ENCODE results near the gene PRADC1. TPM values are rescaled to one million over a fixed set of nuclear protein-coding genes. Genes with fewer than 3 reads are reported as not detected.

Gene PRADC1
- total RNA-seq, 1 experiment from 2014 or later: 12.9 TPM

DNA sequence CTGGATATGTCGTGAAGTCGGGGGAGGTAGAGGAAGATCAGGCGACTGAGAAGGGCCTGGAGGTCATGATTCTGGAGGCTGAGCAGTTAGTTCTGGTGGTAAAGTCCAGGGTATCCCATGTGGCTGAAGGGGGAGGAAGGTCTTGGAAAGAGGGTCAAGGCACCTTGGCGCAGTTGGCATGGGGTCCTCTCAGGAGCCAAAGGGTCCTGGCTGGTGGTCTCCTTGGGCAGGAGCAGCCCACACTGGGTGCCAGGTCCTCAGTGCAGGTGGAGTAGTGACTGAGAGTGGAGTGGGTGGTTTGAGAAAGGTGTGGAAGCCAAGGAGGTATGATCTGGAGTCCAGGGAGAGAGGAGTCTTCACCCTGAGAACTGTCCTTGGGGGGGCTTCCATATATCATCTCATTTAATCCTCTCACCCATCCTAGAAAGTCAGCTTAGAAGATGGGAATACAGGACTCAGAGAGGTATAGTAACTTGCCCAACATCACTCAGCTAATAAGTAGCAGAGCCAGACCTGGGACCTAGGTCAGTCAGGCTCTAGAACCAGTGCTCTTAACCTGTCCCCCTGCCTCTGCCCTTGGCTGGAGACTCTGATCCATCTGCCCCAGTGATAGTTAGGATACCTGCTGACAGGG lies 26.8 kb upstream of the PRADC1 start (continued):
- no peak for TF ChIP-seq FOXP1 (CRISPR knock-in tag; IDR thresholded peaks at IDR 0.05; ENCODE audit: borderline replicate concordance)
- no peak for TF ChIP-seq ZNF425 (CRISPR knock-in tag; conservative IDR thresholded peaks at IDR 0.05)
- no peak for TF ChIP-seq TEAD4 (CRISPR knock-in tag; IDR thresholded peaks at IDR 0.05)
- no peak for TF ChIP-seq MAX (CRISPR knock-in tag; IDR thresholded peaks at IDR 0.05)

- peaks cover 11% of the 10 kb centered on the region for H3K4me1 Mint-ChIP-seq
- no peak overlapping the region for H3K4me3 Mint-ChIP-seq
- ChIA-PET POLR2A (no interaction called here), CTCF (interaction anchor here (1.5 kb wide), 3 partner anchors 10 to 30 kb away, joined by 5 to 9 read pairs (median 7); no protein-coding TSS in a partner anchor)
- H3K36me3 Mint-ChIP-seq: peaks cover 9% of the 10 kb centered on the region
- no peak for ATAC-seq
- no peaks in the 10 kb centered on the region for H3K9me3 Mint-ChIP-seq
- no peak overlapping the region for H3K27ac Mint-ChIP-seq
- TF ChIP-seq TCF7 (CRISPR knock-in tag; IDR thresholded peaks at IDR 0.05; ENCODE audit: low read depth) (no peak), MXD4 (CRISPR knock-in tag; IDR thresholded peaks at IDR 0.05; ENCODE audit: borderline replicate concordance) (no peak), GTF2I (CRISPR knock-in tag; conservative IDR thresholded peaks at IDR 0.05) (no peak), MAX (CRISPR knock-in tag; IDR thresholded peaks at IDR 0.05) (no peak), JUN (CRISPR knock-in tag; IDR thresholded peaks at IDR 0.05) (no peak), ZNF423 (CRISPR knock-in tag; IDR thresholded peaks at IDR 0.05) (no peak), TP53 (CRISPR knock-in tag; IDR thresholded peaks at IDR 0.05) (no peak), ETV6 (CRISPR knock-in tag; IDR thresholded peaks at IDR 0.05) (no peak), GRHL2 (CRISPR knock-in tag; IDR thresholded peaks at IDR 0.05; ENCODE audit: insufficient replicate concordance, severe bottlenecking) (no peak), TEAD1 (CRISPR knock-in tag; IDR thresholded peaks at IDR 0.05) (no peak), ZNF263 (CRISPR knock-in tag; IDR thresholded peaks at IDR 0.05; ENCODE audit: low read depth) (no peak), RORB (CRISPR knock-in tag; IDR thresholded peaks at IDR 0.05) (no peak)
- no peaks in the 10 kb centered on the region; the same call in 1 of the 2 replicates for H3K27me3 Mint-ChIP-seq (ENCODE audit: low read depth)
- DNase-seq (ENCODE audit: low spot score): no peak
Measured at GRCh38 chr2:73259276-73259675, 26.2 kb upstream of the PRADC1 start.

DNA sequence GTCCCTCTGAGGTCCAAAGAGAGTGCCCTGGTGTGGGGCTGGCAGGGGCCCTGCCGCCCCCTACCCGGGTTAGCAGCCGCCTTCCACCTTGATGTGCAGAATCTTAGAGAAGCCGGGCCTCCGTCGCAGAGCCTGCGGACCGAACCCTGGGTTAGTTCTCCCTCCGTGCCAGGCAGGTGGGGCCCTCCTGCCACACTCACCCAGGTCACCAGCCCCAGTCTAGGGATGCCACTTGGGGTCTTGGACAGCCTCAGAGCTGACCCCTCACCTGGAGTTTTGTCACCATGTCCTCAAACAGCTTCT lies 25.8 kb upstream of the PRADC1 start:
- peaks cover 9% of the 10 kb centered on the region for H3K36me3 Mint-ChIP-seq
- no peaks in the 10 kb centered on the region; the same call in 1 of the 2 replicates for H3K27me3 Mint-ChIP-seq (ENCODE audit: low read depth)
- CTCF ChIA-PET: no interaction called here
- TF ChIP-seq EMX1 (CRISPR knock-in tag; IDR thresholded peaks at IDR 0.05): no peak
- TF ChIP-seq TEAD1 (CRISPR knock-in tag; IDR thresholded peaks at IDR 0.05): no peak
- TF ChIP-seq ZNF396 (CRISPR knock-in tag; IDR thresholded peaks at IDR 0.05; ENCODE audit: borderline replicate concordance): no peak
- TF ChIP-seq, protein P1, sequence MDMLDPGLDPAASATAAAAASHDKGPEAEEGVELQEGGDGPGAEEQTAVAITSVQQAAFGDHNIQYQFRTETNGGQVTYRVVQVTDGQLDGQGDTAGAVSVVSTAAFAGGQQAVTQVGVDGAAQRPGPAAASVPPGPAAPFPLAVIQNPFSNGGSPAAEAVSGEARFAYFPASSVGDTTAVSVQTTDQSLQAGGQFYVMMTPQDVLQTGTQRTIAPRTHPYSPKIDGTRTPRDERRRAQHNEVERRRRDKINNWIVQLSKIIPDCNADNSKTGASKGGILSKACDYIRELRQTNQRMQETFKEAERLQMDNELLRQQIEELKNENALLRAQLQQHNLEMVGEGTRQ (CRISPR knock-in tag; IDR thresholded peaks at IDR 0.05): no peak
- TF ChIP-seq GTF2I (CRISPR knock-in tag; conservative IDR thresholded peaks at IDR 0.05): no peak
- no peak for TF ChIP-seq ATF1 (CRISPR knock-in tag; IDR thresholded peaks at IDR 0.05)
- no peak for TF ChIP-seq MAX (CRISPR knock-in tag; IDR thresholded peaks at IDR 0.05)
- TF ChIP-seq SP1 (CRISPR knock-in tag; conservative IDR thresholded peaks at IDR 0.05): no peak
- TF ChIP-seq, protein P2, sequence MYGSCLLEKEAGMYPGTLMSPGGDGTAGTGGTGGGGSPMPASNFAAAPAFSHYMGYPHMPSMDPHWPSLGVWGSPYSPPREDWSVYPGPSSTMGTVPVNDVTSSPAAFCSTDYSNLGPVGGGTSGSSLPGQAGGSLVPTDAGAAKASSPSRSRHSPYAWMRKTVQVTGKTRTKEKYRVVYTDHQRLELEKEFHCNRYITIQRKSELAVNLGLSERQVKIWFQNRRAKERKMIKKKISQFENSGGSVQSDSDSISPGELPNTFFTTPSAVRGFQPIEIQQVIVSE (CRISPR knock-in tag; IDR thresholded peaks at IDR 0.05; ENCODE audit: borderline replicate concordance): no peak
- TF ChIP-seq PRDM15 (CRISPR knock-in tag; IDR thresholded peaks at IDR 0.05): no peak
- no peak for TF ChIP-seq STAT6 (CRISPR knock-in tag; conservative IDR thresholded peaks at IDR 0.05; ENCODE audit: low read depth)

More for the DNA sequence above, 25.8 kb upstream of the PRADC1 start:
- POLR2A ChIA-PET: no interaction called here
- ATAC-seq (no peak), DNase-seq (ENCODE audit: low spot score) (no peak)
- Mint-ChIP-seq H3K4me3 (no peak overlapping the region), H3K27ac (no peak overlapping the region), H3K4me1 (peaks cover 11% of the 10 kb centered on the region), H3K9me3 (no peaks in the 10 kb centered on the region)

All from WTC11 (cell line).